Naive thymus-derived CD8-positive, alpha-beta T cell (primary cell): ENCODE measurements around the gene ARL15. TPM values are rescaled to one million over a fixed set of nuclear protein-coding genes. Genes with fewer than 3 reads are reported as not detected.
"Not testable (repeated sequence)": the region's sequence is repeated elsewhere in the genome, so short reads cannot be mapped to it uniquely, and the experiment has no call there.

Experiments used
- ATAC-seq, 2 donors: fragments of 150-1000 bp; cut with Tn5 transposase in 1 of 2; sonication (Bioruptor Pico), chemical (Tn5 transposase) in 1 of 2; 1 replicate in 1 of 2; 2 replicates in 1 of 2; pipeline ENCODE4 v1.10.0; 2021; ENCODE audit warnings: mild to moderate bottlenecking in 2 of 2, moderate library complexity in 2 of 2
- POLR2A ChIA-PET: fragments of 350-600 bp; sonication (Branson Sonifier 250); formaldehyde crosslinking; loops from one replicate; lab custom pipeline; 2021; ENCODE audit warnings: antibody characterized with exemption; lab: Charles Lee
- DNase-seq, 10 donors: peaks; one replicate each; pipeline versions ENCODE4 v3.0.0 to v3.0.0-alpha.2; 2020 to 2022
- H3K27ac Mint-ChIP-seq, 10 donors: one replicate each; pipeline ENCODE4 v1.8.0; 2020 to 2022; ENCODE audit warnings: mild to moderate bottlenecking in 10 of 10, mixed read lengths in 10 of 10, moderate library complexity in 4 of 10, inconsistent platforms in 1 of 10
- H3K27me3 Mint-ChIP-seq, 5 donors: one replicate each; pipeline ENCODE4 v1.8.0; 2021 to 2022; ENCODE audit warnings: mixed read lengths in 5 of 5
- H3K36me3 Mint-ChIP-seq, 3 donors: one replicate each; pipeline ENCODE4 v1.8.0; 2020 to 2022; ENCODE audit warnings: mixed read lengths in 3 of 3, mild to moderate bottlenecking in 2 of 3, inconsistent platforms in 1 of 3
- H3K4me1 Mint-ChIP-seq, 4 donors: one replicate each; pipeline ENCODE4 v1.8.0; 2021 to 2022; ENCODE audit warnings: mixed read lengths in 4 of 4
- H3K4me3 Mint-ChIP-seq, 10 donors: one replicate each; pipeline ENCODE4 v1.8.0; 2020 to 2022; ENCODE audit warnings: mild to moderate bottlenecking in 10 of 10, mixed read lengths in 10 of 10, moderate library complexity in 6 of 10, inconsistent platforms in 1 of 10
- H3K9me3 Mint-ChIP-seq, 9 donors: one replicate each; pipeline ENCODE4 v1.8.0; 2020 to 2022; ENCODE audit warnings: mixed read lengths in 9 of 9, mild to moderate bottlenecking in 3 of 9, inconsistent platforms in 1 of 9, moderate library complexity in 1 of 9
- polyA plus RNA-seq, 3 donors: library from polyadenylated mRNA; unstranded; fragments of 300-500 nt; fragmentation: Illumina TruSeq; gene quantifications; one replicate each; pipeline ENCODE4 v1.2.3, GENCODE V29; 2021
- total RNA-seq, 8 experiments: library from RNA in 2 of 8; stranded (reverse) in 2 of 8; gene quantifications; one replicate each; pipeline ENCODE4 v1.2.3 and lab custom pipeline; 2021 to 2026

ARL15 gene
- total and polyA plus RNA-seq, 5 experiments from 2014 or later, result 9.9 to 15.2 (median 12.4) TPM

GRCh38 chr5:54086191-54086590, 224.2 kb downstream of the ARL15 start:
- DNase-seq (no peak), ATAC-seq (no peak)
- Mint-ChIP-seq H3K9me3 (peaks cover 0 to 15% (median 0%) of the 10 kb centered on the region in 9 donors), H3K36me3 (peaks cover 14 to 35% (median 22%) of the 10 kb centered on the region in 3 donors), H3K4me3 (no peak overlapping the region), H3K27me3 (no peaks in the 10 kb centered on the region), H3K4me1 (peaks cover 0 to 2% (median 0%) of the 10 kb centered on the region in 4 donors), H3K27ac (no peak overlapping the region)
- POLR2A ChIA-PET, result no interaction called here

DNA sequence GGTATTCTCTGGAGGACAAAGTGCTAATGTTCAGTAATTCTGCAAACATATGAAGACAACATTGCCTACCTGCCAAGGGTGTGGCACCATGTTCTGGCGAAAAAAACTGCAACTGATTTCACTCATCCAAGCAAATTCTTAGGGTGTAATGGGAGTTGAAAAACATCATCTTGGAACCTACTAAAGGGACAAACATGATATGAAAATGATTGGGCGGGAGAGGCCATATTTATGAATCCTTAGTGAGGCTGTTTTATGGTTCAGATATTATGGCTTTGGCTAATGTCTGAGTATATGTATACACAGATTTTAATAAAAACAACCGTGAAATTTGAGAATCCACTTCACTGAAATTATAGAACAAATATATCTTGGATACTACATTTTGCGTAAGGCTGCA, 225.7 kb downstream of the ARL15 start:
- Mint-ChIP-seq H3K27me3 (no peaks in the 10 kb centered on the region), H3K4me3 (no peak overlapping the region), H3K9me3 (peaks cover 0 to 15% (median 0%) of the 10 kb centered on the region in 9 donors), H3K36me3 (peaks cover 14 to 34% (median 22%) of the 10 kb centered on the region in 3 donors), H3K27ac (no peak overlapping the region), H3K4me1 (peaks cover 0 to 2% (median 0%) of the 10 kb centered on the region in 4 donors)
- POLR2A ChIA-PET, result no interaction called here
- ATAC-seq (no peak), DNase-seq (no peak)

- Mint-ChIP-seq H3K4me3 (no peak overlapping the region), H3K27me3 (no peaks in the 10 kb centered on the region)
Measured at GRCh38 chr5:54083851-54084250, 226.5 kb downstream of the ARL15 start.

DNA sequence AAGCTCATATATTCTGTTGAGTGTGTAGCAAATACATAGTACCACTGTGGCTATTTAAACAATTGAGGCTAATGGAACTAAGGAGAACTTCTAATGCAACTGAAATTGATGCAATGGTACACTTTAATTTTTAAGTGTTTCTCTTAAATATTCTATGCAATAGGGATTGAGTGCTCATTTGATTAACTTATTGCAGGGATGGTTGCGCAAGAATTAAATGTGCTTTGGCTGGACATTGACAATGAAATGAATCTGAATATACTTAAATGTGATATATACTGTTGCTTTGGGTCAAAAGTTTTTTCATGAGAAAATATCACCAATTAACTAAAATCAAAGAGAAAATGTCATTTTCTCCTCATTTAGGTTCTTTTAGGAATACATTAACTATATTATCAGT, 227.1 kb downstream of the ARL15 start:
- H3K4me1 Mint-ChIP-seq, result peaks cover 0 to 2% (median 0%) of the 10 kb centered on the region in 4 donors
- POLR2A ChIA-PET, result no interaction called here
- DNase-seq (no peak), ATAC-seq (no peak)
- peaks cover 0 to 15% (median 0%) of the 10 kb centered on the region in 9 donors for H3K9me3 Mint-ChIP-seq
- peaks cover 11 to 34% (median 22%) of the 10 kb centered on the region in 3 donors for H3K36me3 Mint-ChIP-seq
- no peak overlapping the region for H3K4me3 Mint-ChIP-seq
- H3K27ac Mint-ChIP-seq, result no peak overlapping the region
- no peaks in the 10 kb centered on the region for H3K27me3 Mint-ChIP-seq

More at GRCh38 chr5:54083851-54084250, 226.5 kb downstream of the ARL15 start:
- POLR2A ChIA-PET, result no interaction called here
- H3K9me3 Mint-ChIP-seq, result peaks cover 0 to 15% (median 0%) of the 10 kb centered on the region in 9 donors
- no peak overlapping the region for H3K27ac Mint-ChIP-seq
- ATAC-seq (no peak), DNase-seq (no peak)
- peaks cover 11 to 34% (median 22%) of the 10 kb centered on the region in 3 donors for H3K36me3 Mint-ChIP-seq
- peaks cover 0 to 2% (median 0%) of the 10 kb centered on the region in 4 donors for H3K4me1 Mint-ChIP-seq

- POLR2A ChIA-PET, result no interaction called here
- H3K9me3 Mint-ChIP-seq, result peaks cover 0 to 15% (median 0%) of the 10 kb centered on the region in 9 donors
- no peak overlapping the region for H3K4me3 Mint-ChIP-seq
- no peak for ATAC-seq
- H3K36me3 Mint-ChIP-seq, result peaks cover 11 to 38% (median 32%) of the 10 kb centered on the region in 3 donors
- peaks cover 0 to 2% (median 0%) of the 10 kb centered on the region in 4 donors for H3K4me1 Mint-ChIP-seq
- H3K27ac Mint-ChIP-seq, result peak overlapping the region in 1 of 10 donors; percentile 51
- DNase-seq, result no peak
- no peaks in the 10 kb centered on the region for H3K27me3 Mint-ChIP-seq
Measured at GRCh38 chr5:54081415-54081814, 229.0 kb downstream of the ARL15 start.

DNA sequence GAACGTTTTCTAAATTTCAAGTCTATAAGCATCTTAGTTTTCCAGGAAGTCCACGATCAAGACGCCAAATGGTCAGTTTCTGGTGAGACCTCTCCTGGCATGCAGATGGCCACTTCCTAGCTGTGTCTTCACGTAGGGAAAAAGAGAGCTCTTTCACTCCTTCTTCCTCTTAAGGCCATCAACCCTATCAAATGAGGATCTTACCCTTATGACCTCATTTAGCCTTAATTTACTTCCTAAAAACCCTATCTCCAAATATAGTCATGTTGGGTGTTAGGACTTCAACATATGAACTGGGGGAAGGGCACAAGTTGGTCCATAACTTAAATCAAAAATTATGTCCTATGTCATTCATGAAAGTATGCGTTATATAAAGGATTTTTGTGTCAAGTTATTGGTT, 229.5 kb downstream of the ARL15 start:
- peaks cover 0 to 2% (median 0%) of the 10 kb centered on the region in 4 donors for H3K4me1 Mint-ChIP-seq
- POLR2A ChIA-PET, result no interaction called here
- peaks cover 14 to 37% (median 32%) of the 10 kb centered on the region in 3 donors for H3K36me3 Mint-ChIP-seq
- no peak overlapping the region for H3K27ac Mint-ChIP-seq
- DNase-seq (no peak), ATAC-seq (no peak)
- H3K4me3 Mint-ChIP-seq, result no peak overlapping the region
- H3K27me3 Mint-ChIP-seq, result no peaks in the 10 kb centered on the region
- H3K9me3 Mint-ChIP-seq, result peaks cover 0 to 15% (median 0%) of the 10 kb centered on the region in 9 donors

GRCh38 chr5:54073735-54074134, 236.6 kb downstream of the ARL15 start:
- Mint-ChIP-seq H3K36me3 (peaks cover 6 to 35% (median 10%) of the 10 kb centered on the region in 3 donors), H3K4me1 (no peaks in the 10 kb centered on the region)

DNA sequence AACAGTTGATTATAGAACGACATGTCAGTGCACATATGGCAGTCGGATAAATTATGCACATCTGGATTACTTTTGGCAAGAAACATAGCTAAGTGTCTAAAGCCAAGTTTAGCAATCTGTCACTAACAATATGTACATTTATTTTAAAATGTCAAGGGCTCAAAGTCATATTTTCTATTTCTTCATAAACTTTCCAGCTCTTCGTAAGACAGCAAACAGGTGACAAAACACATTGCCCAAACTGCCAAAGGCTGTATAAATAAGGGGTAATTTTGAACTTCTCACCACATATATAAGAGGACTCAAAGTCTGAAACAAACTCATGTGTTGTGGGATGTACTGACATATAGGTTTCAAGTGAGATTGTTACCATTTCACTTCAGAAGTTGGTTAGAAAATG, 237.2 kb downstream of the ARL15 start:
- H3K36me3 Mint-ChIP-seq, result peaks cover 6 to 35% (median 10%) of the 10 kb centered on the region in 3 donors
- H3K4me1 Mint-ChIP-seq, result no peaks in the 10 kb centered on the region
- no peak overlapping the region for H3K27ac Mint-ChIP-seq
- H3K9me3 Mint-ChIP-seq, result peaks cover 0 to 3% (median 0%) of the 10 kb centered on the region in 9 donors
- H3K4me3 Mint-ChIP-seq, result no peak overlapping the region
- DNase-seq (no peak), ATAC-seq (no peak)
- no peaks in the 10 kb centered on the region for H3K27me3 Mint-ChIP-seq
- POLR2A ChIA-PET, result no interaction called here

More at GRCh38 chr5:54073735-54074134, 236.6 kb downstream of the ARL15 start:
- DNase-seq (no peak), ATAC-seq (no peak)
- no peak overlapping the region for H3K27ac Mint-ChIP-seq
- no peak overlapping the region for H3K4me3 Mint-ChIP-seq
- POLR2A ChIA-PET, result no interaction called here
- H3K27me3 Mint-ChIP-seq, result no peaks in the 10 kb centered on the region
- peaks cover 0 to 3% (median 0%) of the 10 kb centered on the region in 9 donors for H3K9me3 Mint-ChIP-seq

GRCh38 chr5:54066433-54066832, 243.9 kb downstream of the ARL15 start:
- Mint-ChIP-seq H3K4me1 (no peaks in the 10 kb centered on the region), H3K4me3 (no peak overlapping the region), H3K27me3 (no peaks in the 10 kb centered on the region), H3K27ac (no peak overlapping the region), H3K9me3 (no peaks in the 10 kb centered on the region), H3K36me3 (peaks cover 5 to 27% (median 24%) of the 10 kb centered on the region in 3 donors)
- no peak for ATAC-seq
- POLR2A ChIA-PET, result no interaction called here
- no peak for DNase-seq

GRCh38 chr5:54063817-54064216, 246.6 kb downstream of the ARL15 start:
- ATAC-seq, result no peak
- DNase-seq, result no peak
- POLR2A ChIA-PET, result no interaction called here
- no peaks in the 10 kb centered on the region for H3K27me3 Mint-ChIP-seq
- no peaks in the 10 kb centered on the region for H3K4me1 Mint-ChIP-seq
- H3K27ac Mint-ChIP-seq, result peak overlapping the region in 1 of 10 donors; percentile 38
- peaks cover 5 to 32% (median 29%) of the 10 kb centered on the region in 3 donors for H3K36me3 Mint-ChIP-seq
- H3K4me3 Mint-ChIP-seq, result no peak overlapping the region
- H3K9me3 Mint-ChIP-seq, result no peaks in the 10 kb centered on the region

- no peak overlapping the region for H3K4me3 Mint-ChIP-seq
- no peaks in the 10 kb centered on the region for H3K27me3 Mint-ChIP-seq
- peaks cover 5 to 35% (median 32%) of the 10 kb centered on the region in 3 donors for H3K36me3 Mint-ChIP-seq
- POLR2A ChIA-PET, result no interaction called here
- H3K9me3 Mint-ChIP-seq, result no peaks in the 10 kb centered on the region
- ATAC-seq, result no peak
- H3K27ac Mint-ChIP-seq, result no peak overlapping the region
- no peak for DNase-seq
- H3K4me1 Mint-ChIP-seq, result no peaks in the 10 kb centered on the region
Measured at GRCh38 chr5:54062958-54063357, 247.4 kb downstream of the ARL15 start.

GRCh38 chr5:54060919-54061318, 249.5 kb downstream of the ARL15 start:
- ATAC-seq, H3K27me3 Mint-ChIP-seq, H3K9me3 Mint-ChIP-seq, POLR2A ChIA-PET, H3K4me1 Mint-ChIP-seq, H3K4me3 Mint-ChIP-seq, H3K27ac Mint-ChIP-seq, DNase-seq: not testable (repeated sequence)
- H3K36me3 Mint-ChIP-seq, result peaks cover 5 to 37% (median 32%) of the 10 kb centered on the region in 3 donors

DNA sequence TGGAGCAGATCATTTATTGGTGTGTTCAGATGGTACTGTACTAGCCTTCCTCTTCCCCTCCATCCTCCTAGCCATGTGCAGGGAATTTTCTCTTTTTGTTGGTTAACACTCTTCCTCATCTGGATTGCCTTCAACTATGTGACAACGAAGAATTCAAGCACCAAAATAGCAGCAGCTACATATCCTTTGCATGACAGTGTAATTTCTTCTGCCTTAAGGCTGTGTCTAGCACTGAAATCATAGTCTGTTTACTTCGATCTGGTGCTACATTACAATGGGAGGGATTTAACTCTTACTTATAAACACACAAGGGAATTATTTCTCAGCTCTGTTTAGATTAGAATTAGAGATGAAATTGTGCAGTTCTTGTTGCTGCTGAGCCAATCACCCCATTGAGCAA, 260.4 kb downstream of the ARL15 start:
- Mint-ChIP-seq H3K27me3 (no peaks in the 10 kb centered on the region), H3K4me3 (no peak overlapping the region), H3K36me3 (peaks cover 0 to 27% (median 7%) of the 10 kb centered on the region in 3 donors), H3K4me1 (no peaks in the 10 kb centered on the region), H3K9me3 (peaks cover 0 to under 1% (median 0%) of the 10 kb centered on the region in 9 donors), H3K27ac (no peak overlapping the region)
- POLR2A ChIA-PET, result no interaction called here
- DNase-seq (no peak), ATAC-seq (no peak)

DNA sequence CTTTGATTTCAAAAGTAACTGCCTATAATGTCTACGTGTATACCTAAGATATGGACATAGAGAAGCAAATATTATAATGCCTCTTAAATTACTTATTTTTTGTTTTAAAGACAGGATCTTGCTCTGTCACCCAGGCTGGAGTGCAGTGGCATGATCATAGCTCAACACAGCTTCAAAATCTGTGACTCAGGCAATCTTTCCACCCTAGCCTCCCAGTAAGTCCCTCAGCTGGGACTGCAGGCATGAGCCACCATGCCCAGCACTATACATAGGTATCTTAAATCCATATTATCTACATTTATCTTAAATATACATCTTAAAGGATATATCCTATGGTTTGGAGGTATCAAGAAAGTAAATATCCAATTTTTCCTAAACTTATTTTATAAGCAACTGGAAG, 261.2 kb downstream of the ARL15 start:
- DNase-seq, result no peak
- POLR2A ChIA-PET, result no interaction called here

More for the DNA sequence above, 261.2 kb downstream of the ARL15 start:
- H3K36me3 Mint-ChIP-seq, result peaks cover 0 to 22% (median 7%) of the 10 kb centered on the region in 3 donors
- ATAC-seq, result no peak
- H3K9me3 Mint-ChIP-seq, result no peaks in the 10 kb centered on the region
- H3K4me1 Mint-ChIP-seq, result no peaks in the 10 kb centered on the region
- H3K4me3 Mint-ChIP-seq, result no peak overlapping the region
- no peaks in the 10 kb centered on the region for H3K27me3 Mint-ChIP-seq
- H3K27ac Mint-ChIP-seq, result no peak overlapping the region
